OCI-LY3 (cell line): ENCODE data around the gene SIGLEC7.
A peak's percentile ranks its signal among the peaks of the same experiment; 100 is the strongest.

Source experiments
- H2AFZ ChIP-seq: fragments of 200-600, 300-600 bp; shearing (Covaris generic); 2 replicates; pipeline ENCODE4 v1.6.0; 2014; ENCODE audit warnings: antibody characterized with exemption, low read depth, low read length
- H3K27ac ChIP-seq: fragments of 200-600, 300-600 bp; sonication (generic); 2 replicates; pipeline ENCODE4 v1.5.1; 2014; ENCODE audit warnings: mild to moderate bottlenecking, low read length, moderate library complexity, mixed read lengths
- H3K27me3 ChIP-seq: fragments of 200-600, 300-600 bp; sonication (generic); 2 replicates; pipeline ENCODE4 v1.6.1; 2014; ENCODE audit warnings: low read depth, low read length, mixed read lengths
- H3K36me3 ChIP-seq: fragments of 200-600, 300-600 bp; sonication (generic); replicated peaks from 2 replicates; pipeline ENCODE3; 2014; ENCODE audit warnings: low read depth, low read length, mixed read lengths
- H3K4me1 ChIP-seq: fragments of 300-600, 200-600 bp; sonication (generic); 2 replicates; pipeline ENCODE4 v1.6.1; 2014; ENCODE audit warnings: low read length, mixed read lengths
- H3K4me2 ChIP-seq: fragments of 200-600, 300-600 bp; sonication (generic); 2 replicates; pipeline ENCODE4 v1.6.1; 2014; ENCODE audit warnings: low read length, mixed read lengths
- H3K4me3 ChIP-seq: fragments of 300-600, 200-600 bp; sonication (generic); 2 replicates; pipeline ENCODE4 v1.5.1; 2014; ENCODE audit warnings: antibody characterized with exemption, mild to moderate bottlenecking, low read length, moderate library complexity
- H3K79me2 ChIP-seq: fragments of 300-600, 200-600 bp; shearing (Covaris generic); 2 replicates; pipeline ENCODE4 v1.6.1; 2014; ENCODE audit warnings: mild to moderate bottlenecking, low read length, mixed read lengths
- H3K9ac ChIP-seq: fragments of 300-600, 200-600 bp; shearing (Covaris generic); 2 replicates; pipeline ENCODE4 v1.6.0; 2014; ENCODE audit warnings: mild to moderate bottlenecking, low read length, moderate library complexity
- H3K9me3 ChIP-seq: fragments of 200-600, 300-600 bp; shearing (Covaris generic); 2 replicates; pipeline ENCODE4 v1.6.1; 2014; ENCODE audit warnings: low read length, mixed read lengths; ENCODE audit not compliant: insufficient read depth
- H4K20me1 ChIP-seq: fragments of 200-600, 300-600 bp; sonication (generic); 2 replicates; pipeline ENCODE4 v1.6.1; 2016; ENCODE audit warnings: low read length, mixed read lengths; ENCODE audit not compliant: insufficient read depth
- EZH2phosphoT487 ChIP-seq: fragments of 200-600 bp; shearing (Covaris generic); IDR thresholded peaks from 2 replicates; pipeline ENCODE4 v1.6.1; 2018; ENCODE audit warnings: antibody characterized with exemption, mixed run types, low read depth
- TF ChIP-seq, protein P1 (sequence below): fragments of 200-600, 300-600 bp; sonication (generic); IDR thresholded peaks from 2 replicates; pipeline ENCODE4 v1.5.1; 2014; ENCODE audit warnings: antibody characterized with exemption, low read length, low read depth

Gene SIGLEC7

DNA sequence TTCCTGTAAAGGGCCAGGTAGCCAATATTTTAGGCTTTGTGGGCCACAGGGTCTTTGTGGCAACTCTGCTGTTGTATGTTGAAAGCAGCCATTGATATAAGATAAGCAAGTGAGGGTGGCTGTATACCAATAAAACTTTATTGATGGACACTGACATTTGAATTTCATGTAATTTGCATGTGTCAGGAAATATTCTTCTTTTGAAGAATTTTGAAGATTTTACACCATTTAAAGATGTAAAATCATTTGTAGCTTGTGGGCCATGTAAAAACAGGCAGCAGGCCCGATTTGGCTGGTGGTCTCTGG lies 31.5 kb upstream of the SIGLEC7 start:
- Histone ChIP-seq H3K9ac (no peak overlapping the region), H4K20me1 (no peaks in the 10 kb centered on the region), H3K4me2 (no peak overlapping the region), H3K27ac (no peak overlapping the region), H3K9me3 (no peaks in the 10 kb centered on the region), H3K27me3 (peaks cover 30% of the 10 kb centered on the region), H3K4me1 (peaks cover 11% of the 10 kb centered on the region), H3K79me2 (peaks cover 22% of the 10 kb centered on the region), H2AFZ (no peak overlapping the region), H3K36me3 (no peaks in the 10 kb centered on the region), H3K4me3 (no peak overlapping the region)
- TF ChIP-seq, protein P1, sequence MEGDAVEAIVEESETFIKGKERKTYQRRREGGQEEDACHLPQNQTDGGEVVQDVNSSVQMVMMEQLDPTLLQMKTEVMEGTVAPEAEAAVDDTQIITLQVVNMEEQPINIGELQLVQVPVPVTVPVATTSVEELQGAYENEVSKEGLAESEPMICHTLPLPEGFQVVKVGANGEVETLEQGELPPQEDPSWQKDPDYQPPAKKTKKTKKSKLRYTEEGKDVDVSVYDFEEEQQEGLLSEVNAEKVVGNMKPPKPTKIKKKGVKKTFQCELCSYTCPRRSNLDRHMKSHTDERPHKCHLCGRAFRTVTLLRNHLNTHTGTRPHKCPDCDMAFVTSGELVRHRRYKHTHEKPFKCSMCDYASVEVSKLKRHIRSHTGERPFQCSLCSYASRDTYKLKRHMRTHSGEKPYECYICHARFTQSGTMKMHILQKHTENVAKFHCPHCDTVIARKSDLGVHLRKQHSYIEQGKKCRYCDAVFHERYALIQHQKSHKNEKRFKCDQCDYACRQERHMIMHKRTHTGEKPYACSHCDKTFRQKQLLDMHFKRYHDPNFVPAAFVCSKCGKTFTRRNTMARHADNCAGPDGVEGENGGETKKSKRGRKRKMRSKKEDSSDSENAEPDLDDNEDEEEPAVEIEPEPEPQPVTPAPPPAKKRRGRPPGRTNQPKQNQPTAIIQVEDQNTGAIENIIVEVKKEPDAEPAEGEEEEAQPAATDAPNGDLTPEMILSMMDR: no peak
- TF ChIP-seq EZH2phosphoT487: no peak

DNA sequence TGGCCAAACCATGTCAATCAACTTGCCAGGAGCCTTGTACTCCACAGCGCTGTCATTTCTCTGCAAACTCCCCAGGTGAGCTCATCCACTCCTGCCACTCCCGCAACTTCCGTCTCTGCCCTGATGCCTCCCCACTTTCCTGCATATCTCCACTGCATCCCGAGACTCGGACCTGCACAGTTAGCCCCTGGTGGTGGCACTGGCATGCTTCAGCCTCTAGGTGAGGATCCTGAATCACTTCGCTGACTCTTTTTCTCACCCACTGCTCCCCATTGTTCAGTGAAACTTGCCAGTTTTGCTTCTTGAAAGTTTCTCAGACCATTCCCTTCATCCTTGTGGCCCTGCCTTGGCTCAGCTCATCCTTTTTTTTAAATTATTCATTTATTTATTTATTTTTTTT lies 30.5 kb upstream of the SIGLEC7 start:
- H2AFZ ChIP-seq: no peak overlapping the region
- H3K27ac ChIP-seq: no peak overlapping the region
- H3K79me2 ChIP-seq: peaks cover 16% of the 10 kb centered on the region
- TF ChIP-seq EZH2phosphoT487: no peak
- TF ChIP-seq, protein P1: peak; percentile 19; the same call in 1 of the 2 replicates
- no peaks in the 10 kb centered on the region for H3K36me3 ChIP-seq
- H3K9ac ChIP-seq: no peak overlapping the region
- H3K27me3 ChIP-seq: peaks cover 36% of the 10 kb centered on the region
- no peaks in the 10 kb centered on the region for H4K20me1 ChIP-seq
- no peaks in the 10 kb centered on the region for H3K9me3 ChIP-seq
- no peak overlapping the region for H3K4me2 ChIP-seq
- H3K4me3 ChIP-seq: no peak overlapping the region
- H3K4me1 ChIP-seq: peaks cover 11% of the 10 kb centered on the region

DNA sequence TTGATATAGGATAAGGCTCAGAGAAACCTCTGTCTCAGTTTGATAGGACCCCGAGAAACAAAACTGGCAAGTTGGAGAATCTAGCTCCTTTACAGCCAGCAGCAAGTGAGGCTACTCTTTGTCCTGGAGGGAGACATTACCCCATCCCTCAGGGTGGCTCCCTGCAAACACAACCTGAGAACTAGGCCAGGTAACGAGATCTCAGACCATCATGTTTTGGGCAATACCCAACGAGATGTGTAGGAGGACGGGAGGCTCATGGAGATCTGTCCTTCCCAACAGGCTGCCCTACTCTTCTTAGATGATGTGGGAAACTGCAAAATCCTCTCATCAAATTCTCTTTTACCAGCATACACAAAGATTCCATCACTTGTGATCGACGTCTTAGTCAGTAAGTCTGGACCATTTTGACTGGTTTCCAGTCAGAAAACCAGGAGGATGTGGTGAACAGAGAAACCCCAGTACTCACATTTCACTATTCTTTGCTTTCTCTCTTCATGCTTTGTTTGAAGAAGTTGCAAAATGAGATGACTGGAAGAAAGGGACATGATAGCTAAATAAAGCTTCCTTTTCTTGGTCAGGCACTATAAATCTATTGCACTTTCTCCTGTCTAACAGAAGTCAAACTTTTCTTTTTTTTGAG lies 27.9 kb upstream of the SIGLEC7 start:
- Histone ChIP-seq H3K27me3 (peaks cover 51% of the 10 kb centered on the region), H3K4me3 (no peak overlapping the region), H3K9ac (no peak overlapping the region), H3K9me3 (no peaks in the 10 kb centered on the region), H3K27ac (no peak overlapping the region), H4K20me1 (no peaks in the 10 kb centered on the region), H3K4me2 (no peak overlapping the region), H3K36me3 (no peaks in the 10 kb centered on the region), H3K4me1 (no peaks in the 10 kb centered on the region), H2AFZ (no peak overlapping the region), H3K79me2 (no peaks in the 10 kb centered on the region)
- no peak for TF ChIP-seq EZH2phosphoT487
- TF ChIP-seq, protein P1: no peak

DNA sequence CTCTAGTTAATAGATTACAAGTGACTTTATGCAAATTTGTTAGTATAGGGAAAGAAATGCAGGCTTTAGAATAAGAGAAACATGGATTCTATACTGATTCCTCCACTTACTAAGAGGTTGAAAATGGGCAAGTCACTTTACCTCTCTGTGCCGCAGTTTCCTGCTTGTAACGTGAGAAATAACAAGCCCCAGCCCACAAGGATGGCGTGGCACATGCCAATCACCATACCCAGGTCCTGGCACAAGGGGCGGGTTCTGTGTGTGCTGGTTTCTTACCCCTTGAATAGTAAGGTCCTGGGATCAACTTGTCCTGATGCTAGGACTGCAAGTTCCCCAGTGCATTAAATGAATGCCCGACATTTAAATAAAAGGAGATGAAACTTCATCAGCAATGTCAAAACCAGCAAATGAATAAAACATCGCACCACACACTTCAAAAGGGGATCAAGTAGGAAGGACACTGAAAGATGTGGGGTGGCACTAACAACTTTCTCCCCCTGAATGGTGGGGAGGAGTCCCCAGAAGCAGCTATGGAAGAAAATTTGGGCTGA lies 25.3 kb upstream of the SIGLEC7 start:
- peaks cover 51% of the 10 kb centered on the region for H3K27me3 ChIP-seq
- no peaks in the 10 kb centered on the region for H3K4me1 ChIP-seq
- no peak for TF ChIP-seq EZH2phosphoT487
- TF ChIP-seq, protein P1: no peak
- H3K36me3 ChIP-seq: no peaks in the 10 kb centered on the region
- no peaks in the 10 kb centered on the region for H3K9me3 ChIP-seq
- H2AFZ ChIP-seq: no peak overlapping the region
- no peak overlapping the region for H3K4me2 ChIP-seq
- no peak overlapping the region for H3K9ac ChIP-seq
- H3K79me2 ChIP-seq: no peaks in the 10 kb centered on the region
- H3K4me3 ChIP-seq: no peak overlapping the region
- no peaks in the 10 kb centered on the region for H4K20me1 ChIP-seq
- no peak overlapping the region for H3K27ac ChIP-seq
